OCI-LY1 (cell line): ENCODE data around the gene JAKMIP2.
"Not testable (repeated sequence)": the region's sequence is repeated elsewhere in the genome, so short reads cannot be mapped to it uniquely, and the experiment has no call there.

Experiments
- CTCF ChIP-seq: fragments of 200-600 bp; sonication (generic), shearing (Covaris generic); IDR thresholded peaks from 2 replicates; pipeline ENCODE4 v1.5.1; 2017; ENCODE audit warnings: mild to moderate bottlenecking, antibody characterized with exemption, low read length, moderate library complexity, mixed read lengths
- EZH2 ChIP-seq: fragments of 200-600 bp; sonication (generic), shearing (Covaris generic); IDR thresholded peaks from 2 replicates; pipeline ENCODE4 v1.8.0; 2017; ENCODE audit warnings: borderline replicate concordance, mixed run types, mild to moderate bottlenecking, antibody characterized with exemption, low read length, moderate library complexity, mixed read lengths

GRCh38 chr5:147553817-147554216, 228.7 kb downstream of the JAKMIP2 start:
- TF ChIP-seq EZH2, CTCF: not testable (repeated sequence)
